ENCODE measurements around the gene BCAS1.

BCAS1 gene

DNA sequence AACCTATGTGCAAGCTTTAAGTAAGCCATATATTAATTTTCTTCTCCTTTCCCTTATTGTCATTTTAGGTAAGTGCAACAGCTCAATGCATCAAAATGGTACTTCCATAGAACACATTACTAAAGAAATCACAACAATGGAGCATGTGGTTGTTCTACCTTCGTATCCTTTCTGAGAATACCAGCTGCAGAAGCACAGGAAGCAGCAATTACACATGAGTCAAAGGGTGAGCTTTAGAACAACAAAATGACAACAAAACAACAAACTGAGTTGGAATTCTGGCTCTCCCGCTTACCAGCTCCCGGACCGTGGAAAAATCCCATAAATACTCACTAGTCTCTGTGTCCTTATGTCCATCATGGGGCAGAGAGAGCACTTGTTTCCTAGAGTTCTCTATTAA lies 108.9 kb downstream of the BCAS1 start:
- Mint-ChIP-seq H3K4me3 (no peak overlapping the region), H3K27me3 (ENCODE audit: low read depth, poor library complexity) (peaks cover 2% of the 10 kb centered on the region), H3K36me3 (ENCODE audit: low read depth) (no peaks in the 10 kb centered on the region), H3K4me1 (peaks cover 22% of the 10 kb centered on the region), H3K27ac (peak overlapping the region; percentile 54), H3K9me3 (peaks cover 5% of the 10 kb centered on the region)
- DNase-seq, result no peak
- TF ChIP-seq, protein P1, sequence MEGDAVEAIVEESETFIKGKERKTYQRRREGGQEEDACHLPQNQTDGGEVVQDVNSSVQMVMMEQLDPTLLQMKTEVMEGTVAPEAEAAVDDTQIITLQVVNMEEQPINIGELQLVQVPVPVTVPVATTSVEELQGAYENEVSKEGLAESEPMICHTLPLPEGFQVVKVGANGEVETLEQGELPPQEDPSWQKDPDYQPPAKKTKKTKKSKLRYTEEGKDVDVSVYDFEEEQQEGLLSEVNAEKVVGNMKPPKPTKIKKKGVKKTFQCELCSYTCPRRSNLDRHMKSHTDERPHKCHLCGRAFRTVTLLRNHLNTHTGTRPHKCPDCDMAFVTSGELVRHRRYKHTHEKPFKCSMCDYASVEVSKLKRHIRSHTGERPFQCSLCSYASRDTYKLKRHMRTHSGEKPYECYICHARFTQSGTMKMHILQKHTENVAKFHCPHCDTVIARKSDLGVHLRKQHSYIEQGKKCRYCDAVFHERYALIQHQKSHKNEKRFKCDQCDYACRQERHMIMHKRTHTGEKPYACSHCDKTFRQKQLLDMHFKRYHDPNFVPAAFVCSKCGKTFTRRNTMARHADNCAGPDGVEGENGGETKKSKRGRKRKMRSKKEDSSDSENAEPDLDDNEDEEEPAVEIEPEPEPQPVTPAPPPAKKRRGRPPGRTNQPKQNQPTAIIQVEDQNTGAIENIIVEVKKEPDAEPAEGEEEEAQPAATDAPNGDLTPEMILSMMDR (IDR thresholded peaks at IDR 0.05), result no peak

DNA sequence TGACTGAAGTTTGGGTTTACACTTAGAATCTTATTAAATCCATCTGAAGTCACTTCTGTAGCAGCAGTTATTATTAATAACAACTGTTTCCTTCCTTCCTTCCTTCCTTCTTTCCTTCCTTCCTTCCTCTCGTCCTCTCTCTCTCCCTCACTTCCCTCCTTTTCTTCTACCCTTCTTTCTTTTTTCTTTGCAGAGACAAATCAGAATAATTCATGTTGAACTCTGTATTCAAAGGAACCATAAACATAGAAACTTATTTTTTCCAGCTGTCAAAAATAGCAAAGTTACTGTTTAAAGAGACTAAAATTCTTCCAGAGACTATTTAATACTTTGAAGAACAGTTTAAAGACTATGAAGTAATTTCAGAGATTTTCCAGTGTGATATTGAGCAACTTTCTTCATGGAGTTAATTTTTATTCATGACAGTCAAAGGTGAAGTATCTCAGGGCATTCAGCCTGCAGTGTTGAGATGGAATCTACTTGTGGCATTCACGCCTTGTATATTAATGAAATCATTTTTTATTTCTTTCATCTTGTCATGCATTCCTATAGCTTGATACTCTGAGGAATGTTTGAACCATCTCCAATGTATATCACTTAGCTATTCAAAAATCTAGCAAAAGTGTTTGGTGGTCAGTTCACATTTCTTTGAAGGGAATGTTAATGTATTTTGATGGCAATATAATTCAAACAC lies 109.7 kb downstream of the BCAS1 start:
- Mint-ChIP-seq H3K27me3 (ENCODE audit: low read depth, poor library complexity) (peaks cover 2% of the 10 kb centered on the region), H3K9me3 (peaks cover 5% of the 10 kb centered on the region), H3K36me3 (ENCODE audit: low read depth) (no peaks in the 10 kb centered on the region), H3K4me3 (no peak overlapping the region), H3K4me1 (peaks cover 22% of the 10 kb centered on the region), H3K27ac (no peak overlapping the region)
- TF ChIP-seq, protein P1 (IDR thresholded peaks at IDR 0.05), result no peak
- no peak for DNase-seq

DNA sequence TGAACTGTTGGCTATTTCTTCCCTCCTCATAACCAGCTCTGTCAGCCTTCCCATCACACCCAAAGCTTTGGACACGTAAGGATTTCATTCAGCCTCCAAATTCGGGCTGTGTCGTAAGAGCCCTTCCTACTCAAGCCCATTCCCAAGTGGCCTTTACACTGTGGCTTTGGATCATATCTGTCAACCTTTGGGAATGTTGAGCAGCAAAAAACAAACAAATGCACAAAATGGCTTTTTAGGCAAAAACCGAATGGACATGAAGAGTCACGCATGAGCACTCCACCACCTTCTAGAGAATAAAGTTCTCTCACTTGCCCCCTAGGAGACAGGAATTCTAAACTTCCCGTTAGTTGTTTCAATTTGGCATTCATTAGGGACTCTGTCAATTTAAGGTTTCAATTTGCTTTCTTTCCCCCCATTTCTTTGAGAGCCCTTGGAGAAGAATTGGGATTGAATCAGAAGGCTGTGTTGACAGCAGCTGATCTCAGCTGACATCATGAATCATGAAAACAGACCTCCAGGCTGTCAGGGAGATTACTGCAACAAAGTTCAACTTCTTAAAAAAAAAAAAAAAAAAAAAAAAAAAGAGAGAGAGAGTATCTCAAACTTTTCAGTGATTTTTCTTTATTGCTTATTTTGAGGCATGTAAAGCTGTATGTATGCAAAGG lies 110.3 kb downstream of the BCAS1 start:
- Mint-ChIP-seq H3K36me3 (ENCODE audit: low read depth) (no peaks in the 10 kb centered on the region), H3K9me3 (peaks cover 5% of the 10 kb centered on the region), H3K27ac (no peak overlapping the region), H3K4me1 (peaks cover 22% of the 10 kb centered on the region), H3K4me3 (no peak overlapping the region), H3K27me3 (ENCODE audit: low read depth, poor library complexity) (peaks cover 2% of the 10 kb centered on the region)
- TF ChIP-seq, protein P1 (IDR thresholded peaks at IDR 0.05), result no peak
- no peak for DNase-seq

DNA sequence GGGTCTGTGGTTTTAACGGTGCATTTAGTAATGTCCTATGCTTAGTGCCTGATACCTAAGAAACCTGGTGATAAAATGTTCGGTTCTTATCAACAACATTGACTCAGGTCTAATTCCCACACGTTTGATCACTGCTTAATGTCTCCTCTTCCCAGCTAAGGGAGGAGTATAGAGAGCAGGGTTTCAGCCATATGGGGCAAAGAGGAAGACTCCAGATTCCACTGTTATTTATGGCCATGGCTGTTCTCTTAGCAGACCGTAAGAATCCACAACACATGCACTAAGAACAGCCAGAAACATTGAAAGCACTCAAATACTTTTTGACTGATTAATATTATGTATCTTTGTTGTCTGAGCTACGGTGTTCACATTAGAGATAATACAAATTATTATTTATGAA lies 112.1 kb downstream of the BCAS1 start:
- H3K4me3 Mint-ChIP-seq, result no peak overlapping the region
- peaks cover 22% of the 10 kb centered on the region for H3K4me1 Mint-ChIP-seq
- TF ChIP-seq, protein P1 (IDR thresholded peaks at IDR 0.05), result no peak
- H3K27ac Mint-ChIP-seq, result no peak overlapping the region
- peaks cover 5% of the 10 kb centered on the region for H3K36me3 Mint-ChIP-seq (ENCODE audit: low read depth)
- H3K27me3 Mint-ChIP-seq (ENCODE audit: low read depth, poor library complexity), result no peaks in the 10 kb centered on the region
- H3K9me3 Mint-ChIP-seq, result peaks cover 13% of the 10 kb centered on the region
- DNase-seq, result no peak

DNA sequence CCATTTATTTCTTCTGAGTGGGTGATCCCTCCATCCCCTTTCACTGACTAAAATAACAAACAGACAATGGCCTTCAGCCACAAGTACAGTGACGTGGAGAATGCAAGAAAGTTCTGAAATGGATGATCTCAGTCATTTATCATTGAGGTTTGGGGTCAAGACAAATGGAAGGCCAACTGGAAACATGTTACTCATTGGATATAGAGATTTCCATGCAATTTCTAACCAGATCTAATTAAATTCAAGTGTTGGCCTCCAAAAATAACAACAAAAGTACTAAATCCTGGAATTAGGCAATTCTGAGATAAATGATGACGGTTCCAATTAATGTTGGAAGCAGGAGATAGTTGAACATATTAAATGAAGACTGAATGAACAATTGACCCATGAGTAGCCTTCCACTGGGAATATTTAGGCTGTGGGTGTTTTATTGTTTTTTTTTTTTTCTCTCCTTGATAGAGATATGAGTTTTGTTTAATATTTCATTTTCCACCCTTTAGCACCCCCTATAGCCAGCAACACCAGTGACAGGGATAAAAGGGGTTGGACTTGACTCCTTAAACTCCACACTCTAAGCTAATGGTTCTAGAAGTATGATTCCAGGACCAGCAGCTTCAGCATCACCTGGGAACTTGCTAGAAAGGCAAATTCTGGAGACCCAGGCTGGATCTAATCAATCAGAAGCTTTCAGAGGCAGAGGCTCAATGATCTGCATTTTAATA lies 112.8 kb downstream of the BCAS1 start:
- peaks cover 8% of the 10 kb centered on the region for H3K36me3 Mint-ChIP-seq (ENCODE audit: low read depth)
- TF ChIP-seq, protein P1 (IDR thresholded peaks at IDR 0.05), result no peak
- H3K27me3 Mint-ChIP-seq (ENCODE audit: low read depth, poor library complexity), result no peaks in the 10 kb centered on the region
- peaks cover 19% of the 10 kb centered on the region for H3K9me3 Mint-ChIP-seq
- H3K4me3 Mint-ChIP-seq, result no peak overlapping the region
- H3K27ac Mint-ChIP-seq, result no peak overlapping the region
- peaks cover 22% of the 10 kb centered on the region for H3K4me1 Mint-ChIP-seq
- DNase-seq, result no peak
